ENCODE results near the gene KCNJ18.
"Not testable (repeated sequence)": the region's sequence is repeated elsewhere in the genome, so short reads cannot be mapped to it uniquely, and the experiment has no call there.

The KCNJ18 gene

DNA sequence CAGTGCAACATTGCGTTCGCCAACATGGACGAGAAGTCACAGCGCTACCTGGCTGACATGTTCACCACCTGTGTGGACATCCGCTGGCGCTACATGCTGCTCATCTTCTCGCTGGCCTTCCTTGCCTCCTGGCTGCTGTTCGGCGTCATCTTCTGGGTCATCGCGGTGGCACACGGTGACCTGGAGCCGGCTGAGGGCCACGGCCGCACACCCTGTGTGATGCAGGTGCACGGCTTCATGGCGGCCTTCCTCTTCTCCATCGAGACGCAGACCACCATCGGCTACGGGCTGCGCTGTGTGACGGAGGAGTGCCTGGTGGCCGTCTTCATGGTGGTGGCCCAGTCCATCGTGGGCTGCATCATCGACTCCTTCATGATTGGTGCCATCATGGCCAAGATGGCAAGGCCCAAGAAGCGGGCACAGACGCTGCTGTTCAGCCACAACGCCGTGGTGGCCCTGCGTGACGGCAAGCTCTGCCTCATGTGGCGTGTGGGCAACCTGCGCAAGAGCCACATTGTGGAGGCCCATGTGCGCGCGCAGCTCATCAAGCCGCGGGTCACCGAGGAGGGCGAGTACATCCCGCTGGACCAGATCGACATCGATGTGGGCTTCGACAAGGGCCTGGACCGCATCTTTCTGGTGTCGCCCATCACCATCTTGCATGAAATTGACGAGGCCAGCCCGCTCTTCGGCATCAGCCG, 10.8 kb downstream of the KCNJ18 start:
- DNase-seq (ENCODE audit: low read depth, low spot score) = not testable (repeated sequence)

DNA sequence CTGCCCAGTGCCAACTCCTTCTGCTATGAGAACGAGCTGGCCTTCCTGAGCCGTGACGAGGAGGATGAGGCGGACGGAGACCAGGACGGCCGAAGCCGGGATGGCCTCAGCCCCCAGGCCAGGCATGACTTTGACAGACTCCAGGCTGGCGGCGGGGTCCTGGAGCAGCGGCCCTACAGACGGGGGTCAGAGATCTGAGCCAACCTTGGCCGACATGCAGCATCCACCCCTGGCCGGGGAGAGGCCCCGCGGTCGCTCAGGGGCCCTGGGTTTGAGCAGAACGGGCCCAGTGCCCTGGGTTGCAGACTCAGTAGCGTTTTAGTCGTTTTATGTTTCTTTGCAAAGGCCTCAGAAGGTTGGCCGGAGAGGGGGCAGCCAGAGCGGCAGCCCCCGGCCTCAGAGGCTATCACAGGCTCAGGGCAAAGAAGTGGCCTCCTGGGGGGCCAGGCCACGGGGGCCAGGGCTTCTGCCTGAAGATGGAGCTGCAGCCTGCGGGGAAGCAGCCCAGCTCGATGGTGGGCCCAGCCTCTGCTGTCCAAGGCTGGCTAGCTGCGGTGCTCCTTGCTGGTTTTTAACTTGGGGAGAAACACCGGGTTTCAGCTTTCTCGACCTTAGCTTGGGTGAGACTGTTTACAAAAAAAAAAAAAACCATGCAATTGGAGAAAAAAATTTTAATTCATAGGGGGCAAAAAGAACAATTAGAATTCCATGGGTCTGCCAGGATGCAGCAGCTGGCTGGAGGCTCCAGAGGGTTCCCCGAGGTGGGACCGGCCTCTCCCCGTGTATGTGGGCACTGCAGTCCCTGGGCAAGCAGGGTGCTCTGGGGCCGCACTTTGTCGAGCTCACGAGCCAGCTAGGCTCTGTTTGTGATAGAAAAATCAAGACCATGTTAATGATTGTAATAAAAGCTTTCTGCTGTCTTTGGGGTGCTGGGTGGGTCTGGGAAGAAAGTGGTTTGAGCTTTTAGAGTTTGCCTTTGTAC, 11.9 kb downstream of the KCNJ18 start:
- DNase-seq (ENCODE audit: low read depth, low spot score) = not testable (repeated sequence)

DNA sequence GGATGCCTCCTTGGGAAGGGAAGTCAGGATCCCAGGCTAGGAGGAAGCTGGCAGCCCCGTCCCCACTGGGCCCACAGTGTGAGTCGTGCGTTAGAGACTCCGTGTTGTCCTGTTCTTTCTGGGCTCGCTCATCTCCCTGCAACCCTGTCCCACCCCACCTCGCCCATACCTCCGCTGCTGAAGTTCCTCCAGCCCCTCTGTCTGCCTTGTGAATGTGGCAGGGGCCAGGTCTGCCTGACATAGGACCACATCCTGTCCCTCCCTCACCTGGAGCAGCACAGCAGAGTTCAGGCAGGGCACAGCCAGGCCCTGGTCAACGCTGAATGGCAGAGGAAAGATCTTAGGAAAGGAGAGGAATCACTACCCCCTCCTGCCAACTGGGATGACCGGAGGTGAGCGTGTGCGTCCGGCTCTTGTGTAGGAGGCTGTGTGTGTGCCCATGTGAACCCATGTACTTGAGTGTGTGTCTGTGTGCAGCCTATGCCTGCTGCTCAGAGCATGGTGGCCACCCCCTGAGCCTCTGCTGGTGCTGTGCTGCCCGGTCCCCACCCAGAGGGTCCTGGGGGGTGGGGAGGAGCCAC, 12.8 kb downstream of the KCNJ18 start:
- DNase-seq (ENCODE audit: low read depth, low spot score) = no peak

DNA sequence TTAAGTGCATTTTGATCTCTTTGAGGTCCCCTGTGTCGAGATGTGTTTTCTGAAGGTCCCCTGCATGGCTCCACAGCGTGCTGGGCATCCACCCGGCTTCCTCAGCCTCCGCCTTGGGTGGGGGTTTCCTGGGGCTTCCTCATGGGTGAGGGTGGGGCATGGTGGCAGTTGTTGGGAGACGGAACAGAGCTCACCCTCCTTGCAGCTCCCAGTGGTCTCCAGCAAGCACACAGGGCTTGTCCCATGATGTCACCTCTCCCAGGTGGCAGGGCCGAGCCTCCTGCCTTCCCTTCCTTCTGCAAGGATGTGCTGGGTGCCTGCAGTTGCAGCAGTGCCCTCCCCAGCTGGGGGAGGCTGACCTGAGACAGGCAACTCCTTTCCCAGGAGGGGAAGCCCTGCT, 13.4 kb downstream of the KCNJ18 start:
- DNase-seq (ENCODE audit: low read depth, low spot score) = not testable (repeated sequence)

DNA sequence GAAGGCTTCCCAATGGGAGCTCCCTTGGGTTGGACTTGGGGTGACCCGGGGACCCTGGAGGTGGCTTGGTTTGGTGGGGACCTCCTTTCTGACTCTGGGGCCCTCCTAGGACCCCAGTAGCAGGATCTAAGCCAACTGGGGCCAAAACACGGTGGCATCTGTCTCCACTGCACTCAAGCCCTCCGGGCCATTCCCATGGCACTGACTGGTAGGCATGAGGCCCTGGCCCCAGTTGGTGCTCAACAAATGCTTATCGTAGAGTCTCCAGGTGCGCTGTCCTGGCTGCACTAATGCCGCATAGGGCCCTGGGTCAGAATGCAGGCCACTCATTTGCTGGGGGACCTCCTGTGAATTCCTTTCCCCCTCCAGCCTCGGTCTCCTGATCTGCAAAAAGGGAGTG, 14.2 kb downstream of the KCNJ18 start:
- DNase-seq (ENCODE audit: low read depth, low spot score) = not testable (repeated sequence)

DNA sequence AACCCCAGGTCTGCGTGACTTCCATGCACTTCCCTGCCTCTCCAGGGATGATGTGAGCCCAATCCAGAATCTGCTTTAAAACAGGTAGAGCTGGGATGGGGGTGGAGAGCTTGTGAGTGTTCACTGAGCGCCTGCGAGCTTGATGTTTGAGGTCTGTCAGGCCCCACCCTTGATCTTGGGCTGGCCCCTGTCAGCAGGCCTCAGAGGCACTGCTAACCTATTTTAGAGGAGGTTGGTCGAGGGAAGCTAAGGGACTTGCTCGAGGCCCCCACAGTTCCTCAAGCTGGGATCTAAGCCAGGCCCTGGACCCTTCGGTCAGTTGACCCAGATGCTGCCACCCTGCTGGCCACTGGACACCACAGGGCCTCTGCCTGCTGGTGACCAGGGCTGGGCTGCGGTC, 14.8 kb downstream of the KCNJ18 start:
- DNase-seq (ENCODE audit: low read depth, low spot score) = not testable (repeated sequence)

DNA sequence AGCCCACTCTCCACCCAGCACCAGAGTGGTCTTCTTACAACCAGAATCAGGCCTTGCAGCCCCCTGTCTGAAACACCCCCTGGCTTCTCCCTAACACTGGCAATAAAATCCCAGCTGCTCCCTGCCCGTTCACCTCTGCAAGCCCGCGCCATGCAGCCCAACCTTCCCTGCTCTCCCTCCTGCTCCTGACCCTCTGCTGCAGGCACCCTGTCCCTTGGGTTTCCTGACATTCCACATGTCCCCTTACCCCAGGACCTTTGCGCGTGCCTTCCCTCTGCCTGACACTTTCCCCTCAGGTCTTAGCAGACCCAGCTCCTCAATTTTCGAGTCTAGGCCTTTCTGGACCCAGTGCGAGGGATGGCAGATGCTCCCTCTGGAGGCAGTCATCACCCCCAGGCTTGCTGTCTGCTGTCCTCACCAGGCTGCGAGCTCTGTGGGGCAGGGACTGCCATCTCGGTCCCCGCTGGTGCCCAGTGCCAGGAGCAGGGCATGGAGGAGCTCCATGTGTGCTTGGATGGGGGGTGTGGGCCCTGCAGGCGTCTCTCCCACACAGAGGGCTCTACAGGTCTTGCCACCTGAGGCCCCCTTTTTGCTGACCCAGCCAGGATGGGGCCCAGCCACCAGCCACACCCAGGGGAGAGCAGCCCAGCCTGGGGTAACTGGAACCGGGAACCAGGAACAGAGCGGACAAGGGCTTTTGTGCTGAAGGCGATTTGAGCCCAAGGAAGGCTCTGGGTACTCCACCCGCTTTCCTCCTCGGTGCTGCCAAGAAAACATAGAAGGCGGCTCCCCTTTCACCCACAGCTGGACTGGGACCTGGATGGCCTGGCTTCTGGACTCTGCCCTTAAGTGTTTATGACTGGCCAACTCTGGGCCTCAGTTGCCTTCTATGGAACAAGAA, 15.6 kb downstream of the KCNJ18 start:
- not testable (repeated sequence) for DNase-seq (ENCODE audit: low read depth, low spot score)

DNA sequence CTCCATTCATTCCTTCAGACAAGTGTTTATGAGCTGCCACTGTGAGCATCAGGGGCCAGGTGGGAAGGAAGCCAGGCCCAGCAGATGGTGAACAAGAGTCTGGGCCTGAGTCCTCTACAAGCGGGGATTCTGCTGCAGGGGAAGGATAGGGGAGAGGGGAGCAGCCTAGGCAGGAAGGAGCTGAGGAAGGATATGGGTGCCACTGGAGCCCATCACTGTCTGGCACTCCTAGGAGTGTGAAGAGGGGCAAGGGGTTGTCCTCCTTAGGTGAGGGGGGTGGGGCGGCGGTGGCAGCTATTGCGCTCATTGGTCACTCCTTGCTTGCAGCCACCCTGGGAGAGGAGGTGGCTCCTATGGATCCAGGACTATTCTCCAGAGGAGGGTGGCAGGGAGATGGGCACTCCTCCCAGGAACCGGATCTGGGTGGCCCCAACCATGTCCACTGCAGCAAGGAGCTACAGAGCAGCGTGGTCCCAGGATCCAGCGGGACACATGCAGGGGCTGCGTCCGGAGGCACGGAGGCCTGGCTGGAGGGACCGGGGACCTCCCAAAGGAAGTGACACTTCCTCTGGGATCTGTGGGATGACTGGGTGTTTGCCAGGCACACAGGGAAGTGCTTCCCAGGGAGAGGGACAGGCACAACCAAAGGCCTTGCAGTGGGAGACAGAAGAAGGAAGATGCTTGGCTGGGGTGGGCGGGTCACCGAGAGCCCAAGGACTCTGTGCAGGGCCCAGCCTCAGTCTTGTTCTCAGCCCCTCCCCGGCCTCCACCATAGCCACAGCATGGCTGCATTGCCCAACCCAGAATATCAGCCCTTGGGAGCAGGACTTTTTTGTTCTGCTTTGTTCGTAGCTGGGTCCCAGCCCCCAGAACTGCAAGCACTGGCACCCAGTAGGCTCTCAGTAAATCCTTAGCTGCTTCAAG, 16.6 kb downstream of the KCNJ18 start:
- not testable (repeated sequence) for DNase-seq (ENCODE audit: low read depth, low spot score)

DNA sequence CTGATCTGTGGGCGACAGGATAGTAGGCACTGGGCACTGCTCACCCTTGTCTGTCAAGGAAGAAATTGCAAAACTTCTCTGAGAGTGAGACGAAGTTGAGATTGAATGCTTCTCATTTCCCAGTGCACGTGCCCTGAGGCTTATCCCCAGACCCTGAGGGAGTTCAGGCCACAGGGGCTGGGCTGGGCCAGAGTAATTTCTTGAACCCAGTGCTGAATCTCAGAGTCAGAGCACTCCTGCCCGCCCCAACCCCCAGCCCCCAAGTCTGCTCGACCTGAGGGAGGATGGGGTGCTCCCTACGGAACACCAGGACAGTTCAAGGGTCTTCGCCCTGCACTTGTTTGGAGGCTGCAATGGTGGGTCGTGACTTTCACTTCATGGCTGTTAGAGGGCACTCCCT, 17.7 kb downstream of the KCNJ18 start:
- not testable (repeated sequence) for DNase-seq (ENCODE audit: low read depth, low spot score)

DNA sequence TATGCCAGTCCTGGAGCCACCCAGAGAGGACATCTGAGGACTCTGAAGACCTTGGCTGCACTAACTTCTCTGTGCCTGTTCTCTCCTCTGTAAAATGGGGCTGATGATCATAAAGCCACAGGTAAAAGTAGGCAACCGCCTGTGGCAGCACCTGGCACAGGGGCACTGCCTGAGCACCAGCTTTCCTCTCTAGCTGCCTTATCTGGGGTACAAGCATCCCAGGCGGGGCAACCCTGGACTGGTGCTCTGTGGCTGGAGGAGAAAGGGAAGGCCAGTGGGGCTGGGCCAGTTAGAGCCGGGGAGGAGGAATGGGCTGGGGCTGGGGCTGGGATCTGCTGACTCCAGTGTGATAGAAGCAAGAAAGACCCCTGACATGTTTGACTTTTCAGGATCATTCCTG, 18.2 kb downstream of the KCNJ18 start:
- not testable (repeated sequence) for DNase-seq (ENCODE audit: low read depth, low spot score)

DNA sequence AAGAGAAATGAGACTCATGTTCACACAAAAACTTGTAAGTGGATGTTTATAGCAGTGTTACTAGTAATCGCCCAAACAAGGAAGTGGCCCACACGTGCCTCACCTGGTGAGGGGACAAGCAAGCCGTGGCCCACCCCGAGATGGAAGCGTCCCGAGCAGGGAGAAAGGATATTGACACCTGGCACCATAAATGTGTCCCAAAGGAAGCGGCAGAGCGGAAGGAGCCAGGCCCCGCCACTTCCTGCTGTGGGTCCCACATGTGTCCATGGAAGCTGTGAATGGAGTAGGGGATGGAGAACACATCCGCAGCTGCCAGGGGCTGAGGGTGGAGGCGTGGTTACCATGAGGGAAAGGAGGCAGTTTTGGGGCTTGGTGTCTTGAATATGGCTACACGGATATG, 18.9 kb downstream of the KCNJ18 start:
- DNase-seq (ENCODE audit: low read depth, low spot score) = no peak

DNA sequence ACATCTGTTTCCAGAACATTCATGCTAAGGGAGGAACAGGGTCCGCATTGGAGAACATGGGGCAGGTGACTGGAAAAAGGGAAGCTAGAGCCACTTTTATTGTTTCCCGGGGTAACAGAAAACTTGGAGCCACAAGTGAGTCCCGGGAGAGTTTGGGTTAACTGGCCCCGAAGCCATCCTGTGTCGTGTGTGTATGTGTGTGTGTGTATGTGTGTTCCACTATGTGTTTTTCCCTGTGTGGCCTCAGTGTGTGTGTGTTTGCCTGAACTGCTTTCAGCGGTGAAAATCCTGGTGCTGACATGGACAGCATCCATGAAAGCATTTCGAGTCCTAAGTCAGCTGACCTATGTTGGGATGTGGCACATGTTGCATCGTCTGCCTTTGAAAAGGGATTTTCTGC, 20.7 kb downstream of the KCNJ18 start:
- DNase-seq (ENCODE audit: low read depth, low spot score) = not testable (repeated sequence)

DNA sequence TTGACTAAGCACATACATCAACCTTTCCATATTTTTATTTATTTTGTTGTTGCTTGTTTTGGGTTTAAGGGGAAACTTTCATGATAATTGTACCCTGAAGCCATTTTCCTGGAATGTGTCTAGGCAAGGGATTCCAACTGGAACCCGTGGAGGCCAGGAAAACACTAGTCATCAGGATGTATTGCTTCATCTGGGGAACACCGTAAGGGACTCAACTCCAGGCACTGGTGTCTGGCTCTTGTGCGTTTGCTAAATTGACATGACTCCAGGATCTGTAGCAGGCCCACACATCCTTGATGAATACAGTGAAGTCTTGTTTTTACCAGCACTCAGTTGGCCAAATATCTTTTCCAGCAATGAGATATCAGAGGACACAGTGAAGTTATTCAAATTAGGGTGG, 21.3 kb downstream of the KCNJ18 start:
- not testable (repeated sequence) for DNase-seq (ENCODE audit: low read depth, low spot score)

DNA sequence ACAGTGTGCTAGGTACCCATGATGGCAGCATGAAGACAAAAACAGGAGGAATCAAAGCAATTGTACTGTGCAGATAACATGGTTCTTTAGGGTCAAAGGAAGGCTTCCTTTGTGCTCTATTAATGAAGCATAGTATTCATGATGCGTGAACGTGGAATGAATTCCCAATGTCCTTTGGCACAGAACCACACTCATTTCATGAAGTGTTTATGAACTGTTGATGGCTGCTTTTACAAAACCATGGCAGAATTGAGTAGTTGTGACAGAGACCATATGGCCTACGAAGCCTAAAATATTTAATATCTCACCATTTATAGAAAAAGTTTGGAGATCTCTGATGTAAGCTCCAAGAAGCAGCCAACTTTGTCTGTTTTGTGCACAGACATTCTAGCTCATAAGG, 22.4 kb downstream of the KCNJ18 start:
- DNase-seq (ENCODE audit: low read depth, low spot score) = not testable (repeated sequence)

DNA sequence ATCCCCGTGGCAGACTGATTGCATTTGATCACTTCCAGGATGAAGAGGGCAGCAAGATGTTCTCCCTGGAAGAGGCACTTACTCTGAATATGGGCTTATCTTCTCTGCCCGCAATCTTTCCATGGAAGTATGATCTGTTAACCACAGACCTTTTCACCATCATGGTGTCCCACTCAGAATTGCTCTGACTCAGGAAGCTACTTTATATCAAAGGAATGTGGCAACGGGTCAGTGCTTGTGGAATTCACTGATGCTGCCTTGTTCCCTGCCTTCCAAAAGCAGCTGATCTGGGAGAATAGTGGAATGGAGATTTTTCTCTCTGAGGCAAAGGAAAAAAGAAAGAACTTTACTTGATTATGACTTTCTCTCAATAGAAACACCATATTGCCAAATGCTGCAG, 23.6 kb downstream of the KCNJ18 start:
- DNase-seq (ENCODE audit: low read depth, low spot score) = not testable (repeated sequence)

DNA sequence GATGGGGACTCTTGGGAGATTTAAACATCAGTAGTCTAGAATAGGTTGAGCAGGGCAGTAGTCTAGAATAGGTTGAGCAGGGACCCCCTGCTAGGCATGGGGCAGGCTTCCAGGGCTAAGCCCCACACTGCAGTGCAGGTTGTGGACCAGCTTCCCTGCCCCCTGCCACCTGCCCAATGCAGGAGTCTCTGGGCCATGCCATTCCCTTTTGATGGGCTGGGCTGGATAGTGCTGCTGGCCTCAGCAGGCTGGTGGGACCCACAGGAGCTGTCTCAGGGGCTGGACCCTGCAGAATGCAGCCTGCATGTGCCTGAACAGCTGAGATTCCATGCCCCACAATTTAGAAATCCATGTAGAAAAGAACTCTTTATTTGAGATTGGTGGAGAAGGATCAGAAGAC, 26.6 kb downstream of the KCNJ18 start:
- not testable (repeated sequence) for DNase-seq (ENCODE audit: low read depth, low spot score)

DNA sequence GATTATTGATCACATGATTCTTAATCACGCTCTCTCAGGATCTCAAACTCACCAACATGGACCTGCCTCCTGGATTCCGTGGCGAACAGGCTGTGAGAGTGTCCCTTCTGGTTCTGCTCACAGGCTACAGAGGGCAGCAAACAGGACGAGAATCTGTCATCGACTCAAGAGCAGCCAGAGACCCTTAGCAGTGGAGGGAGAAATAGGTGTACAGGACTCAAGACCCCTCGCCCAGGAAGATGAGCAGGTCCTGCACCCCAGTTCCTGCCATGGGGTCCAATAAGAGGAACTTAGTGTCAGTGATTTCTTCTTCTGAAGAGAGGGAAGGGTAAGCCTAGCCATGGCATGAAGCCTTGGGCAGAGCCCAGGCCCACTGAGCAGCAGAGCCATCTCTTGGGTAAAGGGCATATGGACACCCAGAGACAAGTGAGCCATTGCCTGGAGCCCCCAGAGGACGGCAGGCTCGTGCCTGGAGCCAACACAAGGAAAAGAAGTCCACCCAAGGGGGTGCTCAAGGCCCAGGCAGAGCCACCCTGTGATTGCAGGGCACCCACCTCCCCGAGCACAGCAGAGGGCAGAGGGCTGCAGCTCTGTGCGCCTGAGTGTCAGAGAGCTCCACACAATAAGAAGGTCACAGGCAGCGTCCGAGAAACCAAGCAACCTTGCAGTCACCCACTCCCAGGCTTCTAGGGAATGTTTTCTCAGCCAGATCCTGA, 27.3 kb downstream of the KCNJ18 start:
- not testable (repeated sequence) for DNase-seq (ENCODE audit: low read depth, low spot score)

DNA sequence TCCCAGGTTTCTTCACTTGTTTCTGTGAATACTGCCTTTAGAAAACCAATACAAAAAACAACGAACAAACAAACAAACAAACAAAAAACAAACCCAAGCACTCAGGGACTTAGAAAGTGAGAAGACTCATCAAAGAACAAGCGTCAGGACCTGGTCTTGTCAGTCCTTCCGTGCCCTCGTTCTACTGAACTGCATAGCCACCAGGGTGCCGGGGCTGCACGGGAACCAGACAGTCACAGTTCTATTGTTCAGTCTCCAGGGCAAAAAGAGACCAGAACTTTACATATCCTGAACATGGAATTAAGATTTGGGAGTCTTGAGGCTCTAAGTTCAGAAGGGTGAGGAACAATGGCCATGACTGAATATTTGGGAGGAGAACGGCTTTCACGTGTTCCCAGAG, 28.2 kb downstream of the KCNJ18 start:
- not testable (repeated sequence) for DNase-seq (ENCODE audit: low read depth, low spot score)

DNA sequence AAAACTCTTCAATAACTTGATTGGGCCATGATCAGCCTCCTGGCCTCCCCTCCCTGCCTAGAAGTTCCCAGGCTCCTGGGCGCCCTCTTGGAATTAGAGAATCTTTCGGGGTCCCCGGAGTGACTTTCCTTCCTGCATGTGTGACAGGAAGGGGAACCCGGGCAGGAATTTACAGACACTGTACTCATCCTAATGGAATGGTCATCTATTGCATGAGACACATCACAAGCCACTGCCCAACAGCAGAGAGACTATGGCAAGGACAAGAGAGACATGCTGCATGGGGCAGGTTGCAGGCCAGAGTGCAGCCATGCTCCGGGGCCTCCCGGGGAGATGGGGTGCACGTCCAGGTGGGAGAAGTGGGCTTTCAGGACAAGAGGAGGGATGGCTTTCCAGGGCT, 29.9 kb downstream of the KCNJ18 start:
- DNase-seq (ENCODE audit: low read depth, low spot score) = not testable (repeated sequence)

Measured in astrocyte of the hippocampus (primary cell).